ENCODE data around the gene PRICKLE2.
A peak's percentile ranks its signal among the peaks of the same experiment; 100 is the strongest.

Gene PRICKLE2, protein sequence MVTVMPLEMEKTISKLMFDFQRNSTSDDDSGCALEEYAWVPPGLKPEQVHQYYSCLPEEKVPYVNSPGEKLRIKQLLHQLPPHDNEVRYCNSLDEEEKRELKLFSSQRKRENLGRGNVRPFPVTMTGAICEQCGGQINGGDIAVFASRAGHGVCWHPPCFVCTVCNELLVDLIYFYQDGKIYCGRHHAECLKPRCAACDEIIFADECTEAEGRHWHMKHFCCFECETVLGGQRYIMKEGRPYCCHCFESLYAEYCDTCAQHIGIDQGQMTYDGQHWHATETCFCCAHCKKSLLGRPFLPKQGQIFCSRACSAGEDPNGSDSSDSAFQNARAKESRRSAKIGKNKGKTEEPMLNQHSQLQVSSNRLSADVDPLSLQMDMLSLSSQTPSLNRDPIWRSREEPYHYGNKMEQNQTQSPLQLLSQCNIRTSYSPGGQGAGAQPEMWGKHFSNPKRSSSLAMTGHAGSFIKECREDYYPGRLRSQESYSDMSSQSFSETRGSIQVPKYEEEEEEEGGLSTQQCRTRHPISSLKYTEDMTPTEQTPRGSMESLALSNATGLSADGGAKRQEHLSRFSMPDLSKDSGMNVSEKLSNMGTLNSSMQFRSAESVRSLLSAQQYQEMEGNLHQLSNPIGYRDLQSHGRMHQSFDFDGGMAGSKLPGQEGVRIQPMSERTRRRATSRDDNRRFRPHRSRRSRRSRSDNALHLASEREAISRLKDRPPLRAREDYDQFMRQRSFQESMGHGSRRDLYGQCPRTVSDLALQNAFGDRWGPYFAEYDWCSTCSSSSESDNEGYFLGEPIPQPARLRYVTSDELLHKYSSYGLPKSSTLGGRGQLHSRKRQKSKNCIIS

DNA sequence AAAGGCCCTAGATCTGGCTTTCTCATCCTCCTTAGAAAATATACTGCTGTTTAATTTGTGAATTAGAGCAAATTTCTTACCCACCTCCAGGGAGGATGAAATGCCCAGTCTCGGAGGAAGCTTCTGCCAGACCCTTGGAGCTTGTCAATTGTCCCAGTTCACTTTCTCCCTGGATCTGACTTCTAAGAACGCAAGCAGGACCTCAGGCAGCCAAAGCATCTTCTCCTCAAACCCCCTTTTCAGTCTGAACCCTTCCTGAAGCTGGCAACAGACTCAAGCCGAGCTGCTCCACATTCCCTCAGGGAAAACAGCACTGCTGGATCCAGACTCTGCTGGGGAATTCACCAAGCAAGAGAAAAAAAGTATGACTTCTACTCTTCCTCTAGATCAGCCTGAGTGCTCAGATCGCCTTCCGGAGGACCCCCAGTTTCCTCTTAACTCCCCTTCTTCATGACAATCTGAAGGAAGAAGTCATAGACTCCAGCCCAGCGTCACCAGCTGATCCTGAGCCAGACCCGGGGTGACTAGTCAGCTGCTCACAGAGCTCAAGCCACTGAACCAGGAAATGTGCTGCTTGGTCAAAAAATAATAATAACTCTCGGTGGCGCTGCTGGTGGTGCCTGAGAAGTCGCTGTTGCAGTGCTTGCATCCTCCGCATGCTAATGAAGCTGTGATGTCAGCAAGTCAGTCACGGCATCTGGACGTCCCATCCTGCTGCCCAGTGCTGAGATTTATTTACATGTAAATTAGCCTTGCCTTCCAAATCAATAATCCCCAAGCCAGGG lies at the start of gene PRICKLE2:
TSS of gene PRICKLE2 (minus strand) at position 641 of the 785 bp plus-strand sequence. CDS start 26,539 bp downstream, outside the sequence.
- peak; percentile 68 for DNase-seq (ENCODE audit: low read depth)
- H3K4me3 ChIP-seq (ENCODE audit: low read length) = no peak within 1 kb of the TSS
- TF ChIP-seq, protein P1, sequence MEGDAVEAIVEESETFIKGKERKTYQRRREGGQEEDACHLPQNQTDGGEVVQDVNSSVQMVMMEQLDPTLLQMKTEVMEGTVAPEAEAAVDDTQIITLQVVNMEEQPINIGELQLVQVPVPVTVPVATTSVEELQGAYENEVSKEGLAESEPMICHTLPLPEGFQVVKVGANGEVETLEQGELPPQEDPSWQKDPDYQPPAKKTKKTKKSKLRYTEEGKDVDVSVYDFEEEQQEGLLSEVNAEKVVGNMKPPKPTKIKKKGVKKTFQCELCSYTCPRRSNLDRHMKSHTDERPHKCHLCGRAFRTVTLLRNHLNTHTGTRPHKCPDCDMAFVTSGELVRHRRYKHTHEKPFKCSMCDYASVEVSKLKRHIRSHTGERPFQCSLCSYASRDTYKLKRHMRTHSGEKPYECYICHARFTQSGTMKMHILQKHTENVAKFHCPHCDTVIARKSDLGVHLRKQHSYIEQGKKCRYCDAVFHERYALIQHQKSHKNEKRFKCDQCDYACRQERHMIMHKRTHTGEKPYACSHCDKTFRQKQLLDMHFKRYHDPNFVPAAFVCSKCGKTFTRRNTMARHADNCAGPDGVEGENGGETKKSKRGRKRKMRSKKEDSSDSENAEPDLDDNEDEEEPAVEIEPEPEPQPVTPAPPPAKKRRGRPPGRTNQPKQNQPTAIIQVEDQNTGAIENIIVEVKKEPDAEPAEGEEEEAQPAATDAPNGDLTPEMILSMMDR (IDR thresholded peaks at IDR 0.05; ENCODE audit: insufficient read depth, low read depth, low read length, missing control alignments) = no peak

GRCh38 chr3:64272842-64273241 lies 47.6 kb upstream of the PRICKLE2 start:
- TF ChIP-seq, protein P1 (IDR thresholded peaks at IDR 0.05; ENCODE audit: insufficient read depth, low read depth, low read length, missing control alignments) = no peak
- no peak for DNase-seq (ENCODE audit: low read depth)
- no peak overlapping the region for H3K4me3 ChIP-seq (ENCODE audit: low read length)

GRCh38 chr3:64272271-64272670 lies 47.0 kb upstream of the PRICKLE2 start:
- H3K4me3 ChIP-seq (ENCODE audit: low read length) = no peak overlapping the region
- TF ChIP-seq, protein P1 (IDR thresholded peaks at IDR 0.05; ENCODE audit: insufficient read depth, low read depth, low read length, missing control alignments) = no peak
- DNase-seq (ENCODE audit: low read depth) = no peak

GRCh38 chr3:64271631-64272030 lies 46.4 kb upstream of the PRICKLE2 start:
- no peak for DNase-seq (ENCODE audit: low read depth)
- TF ChIP-seq, protein P1 (IDR thresholded peaks at IDR 0.05; ENCODE audit: insufficient read depth, low read depth, low read length, missing control alignments) = no peak
- H3K4me3 ChIP-seq (ENCODE audit: low read length) = no peak overlapping the region

DNA sequence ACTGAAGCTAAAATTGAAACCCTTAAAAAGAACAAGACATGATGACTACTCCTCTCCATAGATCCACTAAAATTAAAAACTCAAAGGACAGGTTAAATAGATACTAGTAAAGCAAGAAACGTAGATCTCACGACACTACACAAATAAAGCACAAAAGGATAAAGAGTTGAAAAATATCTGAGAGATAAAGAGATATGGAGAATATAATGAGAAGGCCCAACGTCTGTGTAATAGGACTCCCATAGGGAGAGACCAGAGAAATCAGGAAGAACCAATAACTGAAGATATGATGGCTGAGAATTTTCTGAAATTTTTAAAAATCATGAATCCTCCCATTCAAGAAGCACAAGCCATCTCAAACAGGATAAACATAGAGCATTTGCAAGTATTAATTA lies 45.6 kb upstream of the PRICKLE2 start:
- H3K4me3 ChIP-seq (ENCODE audit: low read length) = no peak overlapping the region
- no peak for DNase-seq (ENCODE audit: low read depth)
- TF ChIP-seq, protein P1 (IDR thresholded peaks at IDR 0.05; ENCODE audit: insufficient read depth, low read depth, low read length, missing control alignments) = no peak

GRCh38 chr3:64270142-64270865 lies 45.0 kb upstream of the PRICKLE2 start:
- H3K4me3 ChIP-seq (ENCODE audit: low read length) = no peak overlapping the region
- TF ChIP-seq, protein P1 (IDR thresholded peaks at IDR 0.05; ENCODE audit: insufficient read depth, low read depth, low read length, missing control alignments) = no peak
- DNase-seq (ENCODE audit: low read depth) = no peak

All from epithelial cell of esophagus (primary cell).